Mononuclear cell (primary cell): Measurements from ENCODE around the gene HK1. TPM values are rescaled to one million over a fixed set of nuclear protein-coding genes. Genes with fewer than 3 reads are reported as not detected.
"Not testable (repeated sequence)": the region's sequence is repeated elsewhere in the genome, so short reads cannot be mapped to it uniquely, and the experiment has no call there.

ENCODE experiments used
- H3K27me3 ChIP-seq: 2 replicates; pipeline ENCODE4 v1.6.0; 2011; ENCODE audit warnings: low read length, control low read depth; ENCODE audit not compliant: insufficient read depth
- H3K4me1 ChIP-seq: 2 replicates; pipeline ENCODE4 v1.5.1; 2011; ENCODE audit warnings: mild to moderate bottlenecking, low read length, control low read depth; ENCODE audit not compliant: insufficient read depth
- H3K4me3 ChIP-seq: 2 replicates; pipeline ENCODE4 v1.5.1; 2011; ENCODE audit warnings: mild to moderate bottlenecking, low read length, moderate library complexity
- H3K9me3 ChIP-seq: 2 replicates; pipeline ENCODE4 v1.5.1; 2011; ENCODE audit warnings: low read depth, mild to moderate bottlenecking, control low read depth, low read length
- total RNA-seq: library from RNA; depleted of rRNA; stranded (reverse); fragments of >200 nt; gene quantifications from one replicate; pipeline ENCODE4 v1.2.3, GENCODE V29; 2012

Gene HK1
- total RNA-seq, 1 donor, result 35.6 TPM

- H3K27me3 ChIP-seq, result no peaks in the 10 kb centered on the region
- H3K4me1 ChIP-seq, result peaks cover 20% of the 10 kb centered on the region
- no peaks in the 10 kb centered on the region for H3K9me3 ChIP-seq
- H3K4me3 ChIP-seq, result no peak overlapping the region
Measured at GRCh38 chr10:69275444-69275843, 2.9 kb upstream of the HK1 start.

- Histone ChIP-seq H3K4me1 (peaks cover 23% of the 10 kb centered on the region), H3K4me3 (no peak overlapping the region), H3K9me3 (no peaks in the 10 kb centered on the region), H3K27me3 (no peaks in the 10 kb centered on the region)
Measured at GRCh38 chr10:69276503-69276902, 1.8 kb upstream of the HK1 start.

- Histone ChIP-seq H3K4me1 (peaks cover 26% of the 10 kb centered on the region), H3K4me3 (no peak overlapping the region), H3K27me3 (no peaks in the 10 kb centered on the region), H3K9me3 (no peaks in the 10 kb centered on the region)
Measured at GRCh38 chr10:69279110-69279509, 814 bp downstream of the HK1 start.

- no peak overlapping the region for H3K4me3 ChIP-seq
- peaks cover 26% of the 10 kb centered on the region for H3K4me1 ChIP-seq
- H3K27me3 ChIP-seq, result no peaks in the 10 kb centered on the region
- no peaks in the 10 kb centered on the region for H3K9me3 ChIP-seq
Measured at GRCh38 chr10:69281507-69282413, 3.5 kb downstream of the HK1 start.

GRCh38 chr10:69284402-69284801 lies 6.1 kb downstream of the HK1 start:
- H3K4me1 ChIP-seq, result peaks cover 13% of the 10 kb centered on the region
- H3K27me3 ChIP-seq, H3K9me3 ChIP-seq, H3K4me3 ChIP-seq: not testable (repeated sequence)

- no peak overlapping the region for H3K4me3 ChIP-seq
- H3K9me3 ChIP-seq, result no peaks in the 10 kb centered on the region
- H3K4me1 ChIP-seq, result peaks cover 3% of the 10 kb centered on the region
- no peaks in the 10 kb centered on the region for H3K27me3 ChIP-seq
Measured at GRCh38 chr10:69285699-69286098, 7.4 kb downstream of the HK1 start.

- Histone ChIP-seq H3K27me3 (no peaks in the 10 kb centered on the region), H3K9me3 (no peaks in the 10 kb centered on the region), H3K4me3 (no peak overlapping the region), H3K4me1 (peaks cover 3% of the 10 kb centered on the region)
Measured at GRCh38 chr10:69287181-69287580, 8.9 kb downstream of the HK1 start.

- Histone ChIP-seq H3K4me1 (no peaks in the 10 kb centered on the region), H3K9me3 (no peaks in the 10 kb centered on the region), H3K4me3 (no peak overlapping the region), H3K27me3 (no peaks in the 10 kb centered on the region)
Measured at GRCh38 chr10:69290993-69291392, 12.7 kb downstream of the HK1 start.

- no peaks in the 10 kb centered on the region for H3K4me1 ChIP-seq
- no peaks in the 10 kb centered on the region for H3K27me3 ChIP-seq
- H3K4me3 ChIP-seq, result no peak overlapping the region
- H3K9me3 ChIP-seq, result no peaks in the 10 kb centered on the region
Measured at GRCh38 chr10:69292459-69292858, 14.2 kb downstream of the HK1 start.

GRCh38 chr10:69295027-69295636 lies 16.8 kb downstream of the HK1 start:
- H3K4me3 ChIP-seq, result no peak overlapping the region
- H3K27me3 ChIP-seq, result no peaks in the 10 kb centered on the region
- H3K9me3 ChIP-seq, result no peaks in the 10 kb centered on the region
- no peaks in the 10 kb centered on the region for H3K4me1 ChIP-seq

- no peaks in the 10 kb centered on the region for H3K4me1 ChIP-seq
- no peaks in the 10 kb centered on the region for H3K27me3 ChIP-seq
- no peaks in the 10 kb centered on the region for H3K9me3 ChIP-seq
- H3K4me3 ChIP-seq, result no peak overlapping the region
Measured at GRCh38 chr10:69303632-69304051, 25.3 kb downstream of the HK1 start.

GRCh38 chr10:69306421-69306820 lies 28.1 kb downstream of the HK1 start:
- H3K27me3 ChIP-seq, result no peaks in the 10 kb centered on the region
- no peak overlapping the region for H3K4me3 ChIP-seq
- H3K9me3 ChIP-seq, result no peaks in the 10 kb centered on the region

GRCh38 chr10:69307434-69307833 lies 29.1 kb downstream of the HK1 start:
- Histone ChIP-seq H3K4me3 (no peak overlapping the region), H3K27me3 (no peaks in the 10 kb centered on the region)

More at GRCh38 chr10:69306421-69306820, 28.1 kb downstream of the HK1 start:
- no peaks in the 10 kb centered on the region for H3K4me1 ChIP-seq

GRCh38 chr10:69308304-69308703 lies 30.0 kb downstream of the HK1 start:
- H3K4me3 ChIP-seq, H3K4me1 ChIP-seq, H3K9me3 ChIP-seq, H3K27me3 ChIP-seq: not testable (repeated sequence)

More at GRCh38 chr10:69307434-69307833, 29.1 kb downstream of the HK1 start:
- H3K4me1 ChIP-seq, result no peaks in the 10 kb centered on the region
- H3K9me3 ChIP-seq, result no peaks in the 10 kb centered on the region

GRCh38 chr10:69311309-69311708 lies 33.0 kb downstream of the HK1 start:
- no peak overlapping the region for H3K4me3 ChIP-seq

More at GRCh38 chr10:69311309-69311708, 33.0 kb downstream of the HK1 start:
- Histone ChIP-seq H3K9me3 (no peaks in the 10 kb centered on the region), H3K27me3 (no peaks in the 10 kb centered on the region), H3K4me1 (no peaks in the 10 kb centered on the region)
